ENCODE data around the gene HMG20A.

HMG20A gene

GRCh38 chr15:77387365-77388105 is 33.2 kb upstream of the HMG20A start:
- Histone ChIP-seq H3K36me3 (ENCODE audit: control insufficient read depth in 5 of 5, insufficient read depth in 5 of 5, low read length in 5 of 5) (no peaks in the 10 kb centered on the region), H3K27ac (ENCODE audit: low read depth, low read length) (no peak overlapping the region), H3K9me3 (ENCODE audit: control insufficient read depth in 5 of 5, low read length in 5 of 5) (no peaks in the 10 kb centered on the region), H3K4me1 (ENCODE audit: control insufficient read depth in 5 of 5, insufficient read depth in 5 of 5, low read length in 5 of 5) (peaks cover 0 to 41% (median 38%) of the 10 kb centered on the region in 5 donors), H3K9ac (ENCODE audit: low read length in 5 of 5) (no peak overlapping the region), H3K4me3 (ENCODE audit: low read depth in 1 of 5, low read length in 5 of 5) (no peak overlapping the region), H3K27me3 (ENCODE audit: control insufficient read depth in 5 of 5, insufficient read depth in 4 of 5, low read length in 5 of 5) (no peaks in the 10 kb centered on the region)

- Histone ChIP-seq H3K9ac (ENCODE audit: low read length in 5 of 5) (no peak overlapping the region), H3K4me3 (ENCODE audit: low read depth in 1 of 5, low read length in 5 of 5) (no peak overlapping the region), H3K27ac (ENCODE audit: low read depth, low read length) (no peak overlapping the region), H3K9me3 (ENCODE audit: control insufficient read depth in 5 of 5, low read length in 5 of 5) (peaks cover 0 to 15% (median 5%) of the 10 kb centered on the region in 5 donors), H3K4me1 (ENCODE audit: control insufficient read depth in 5 of 5, insufficient read depth in 5 of 5, low read length in 5 of 5) (peaks cover 0 to 36% (median 35%) of the 10 kb centered on the region in 5 donors), H3K36me3 (ENCODE audit: control insufficient read depth in 5 of 5, insufficient read depth in 5 of 5, low read length in 5 of 5) (peaks cover 0 to 3% (median 0%) of the 10 kb centered on the region in 5 donors), H3K27me3 (ENCODE audit: control insufficient read depth in 5 of 5, insufficient read depth in 4 of 5, low read length in 5 of 5) (no peaks in the 10 kb centered on the region)
These were observed 29.2 kb upstream of the HMG20A start for GRCh38 chr15:77391372-77391951.

- no peak overlapping the region for H3K27ac ChIP-seq (ENCODE audit: low read depth, low read length)
- no peak overlapping the region for H3K9ac ChIP-seq (ENCODE audit: low read length in 5 of 5)
- H3K9me3 ChIP-seq (ENCODE audit: control insufficient read depth in 5 of 5, low read length in 5 of 5): peaks cover 0 to 15% (median 5%) of the 10 kb centered on the region in 5 donors
- H3K4me3 ChIP-seq (ENCODE audit: low read depth in 1 of 5, low read length in 5 of 5): no peak overlapping the region
- peaks cover 0 to 30% (median 27%) of the 10 kb centered on the region in 5 donors for H3K4me1 ChIP-seq (ENCODE audit: control insufficient read depth in 5 of 5, insufficient read depth in 5 of 5, low read length in 5 of 5)
- H3K36me3 ChIP-seq (ENCODE audit: control insufficient read depth in 5 of 5, insufficient read depth in 5 of 5, low read length in 5 of 5): peaks cover 0 to 3% (median 0%) of the 10 kb centered on the region in 5 donors
- H3K27me3 ChIP-seq (ENCODE audit: control insufficient read depth in 5 of 5, insufficient read depth in 4 of 5, low read length in 5 of 5): no peaks in the 10 kb centered on the region
These were observed 27.8 kb upstream of the HMG20A start for GRCh38 chr15:77392762-77393470.

GRCh38 chr15:77393471-77393840 is 27.2 kb upstream of the HMG20A start:
- Histone ChIP-seq H3K9ac (ENCODE audit: low read length in 5 of 5) (no peak overlapping the region), H3K9me3 (ENCODE audit: control insufficient read depth in 5 of 5, low read length in 5 of 5) (peaks cover 4 to 19% (median 5%) of the 10 kb centered on the region in 5 donors), H3K36me3 (ENCODE audit: control insufficient read depth in 5 of 5, insufficient read depth in 5 of 5, low read length in 5 of 5) (peaks cover 0 to 3% (median 0%) of the 10 kb centered on the region in 5 donors), H3K27ac (ENCODE audit: low read depth, low read length) (no peak overlapping the region), H3K4me3 (ENCODE audit: low read depth in 1 of 5, low read length in 5 of 5) (no peak overlapping the region), H3K4me1 (ENCODE audit: control insufficient read depth in 5 of 5, insufficient read depth in 5 of 5, low read length in 5 of 5) (peaks cover 0 to 29% (median 25%) of the 10 kb centered on the region in 5 donors), H3K27me3 (ENCODE audit: control insufficient read depth in 5 of 5, insufficient read depth in 4 of 5, low read length in 5 of 5) (no peaks in the 10 kb centered on the region)

GRCh38 chr15:77395013-77395774 is 25.5 kb upstream of the HMG20A start:
- H3K4me1 ChIP-seq (ENCODE audit: control insufficient read depth in 5 of 5, insufficient read depth in 5 of 5, low read length in 5 of 5): peaks cover 0 to 25% (median 21%) of the 10 kb centered on the region in 5 donors

GRCh38 chr15:77396692-77397091 is 24.0 kb upstream of the HMG20A start:
- H3K36me3 ChIP-seq (ENCODE audit: control insufficient read depth in 5 of 5, insufficient read depth in 5 of 5, low read length in 5 of 5): peaks cover 0 to 3% (median 0%) of the 10 kb centered on the region in 5 donors
- no peak overlapping the region for H3K9ac ChIP-seq (ENCODE audit: low read length in 5 of 5)
- H3K27ac ChIP-seq (ENCODE audit: low read depth, low read length): no peak overlapping the region
- H3K27me3 ChIP-seq (ENCODE audit: control insufficient read depth in 5 of 5, insufficient read depth in 4 of 5, low read length in 5 of 5): no peaks in the 10 kb centered on the region
- peaks cover 7 to 38% (median 15%) of the 10 kb centered on the region in 5 donors for H3K9me3 ChIP-seq (ENCODE audit: control insufficient read depth in 5 of 5, low read length in 5 of 5)
- H3K4me3 ChIP-seq (ENCODE audit: low read depth in 1 of 5, low read length in 5 of 5): no peak overlapping the region
- H3K4me1 ChIP-seq (ENCODE audit: control insufficient read depth in 5 of 5, insufficient read depth in 5 of 5, low read length in 5 of 5): peaks cover 0 to 14% (median 7%) of the 10 kb centered on the region in 5 donors

More at GRCh38 chr15:77395013-77395774, 25.5 kb upstream of the HMG20A start:
- H3K36me3 ChIP-seq (ENCODE audit: control insufficient read depth in 5 of 5, insufficient read depth in 5 of 5, low read length in 5 of 5): peaks cover 0 to 3% (median 0%) of the 10 kb centered on the region in 5 donors
- no peak overlapping the region for H3K4me3 ChIP-seq (ENCODE audit: low read depth in 1 of 5, low read length in 5 of 5)
- H3K27me3 ChIP-seq (ENCODE audit: control insufficient read depth in 5 of 5, insufficient read depth in 4 of 5, low read length in 5 of 5): no peaks in the 10 kb centered on the region
- H3K9me3 ChIP-seq (ENCODE audit: control insufficient read depth in 5 of 5, low read length in 5 of 5): peaks cover 7 to 35% (median 15%) of the 10 kb centered on the region in 5 donors
- H3K9ac ChIP-seq (ENCODE audit: low read length in 5 of 5): no peak overlapping the region
- no peak overlapping the region for H3K27ac ChIP-seq (ENCODE audit: low read depth, low read length)

- Histone ChIP-seq H3K27me3 (ENCODE audit: control insufficient read depth in 5 of 5, insufficient read depth in 4 of 5, low read length in 5 of 5) (no peaks in the 10 kb centered on the region), H3K9ac (ENCODE audit: low read length in 5 of 5) (no peak overlapping the region), H3K36me3 (ENCODE audit: control insufficient read depth in 5 of 5, insufficient read depth in 5 of 5, low read length in 5 of 5) (peaks cover 0 to under 1% (median 0%) of the 10 kb centered on the region in 5 donors), H3K4me1 (ENCODE audit: control insufficient read depth in 5 of 5, insufficient read depth in 5 of 5, low read length in 5 of 5) (peaks cover 0 to 11% (median 0%) of the 10 kb centered on the region in 5 donors), H3K27ac (ENCODE audit: low read depth, low read length) (no peak overlapping the region), H3K9me3 (ENCODE audit: control insufficient read depth in 5 of 5, low read length in 5 of 5) (peaks cover 7 to 38% (median 15%) of the 10 kb centered on the region in 5 donors), H3K4me3 (ENCODE audit: low read depth in 1 of 5, low read length in 5 of 5) (no peak overlapping the region)
These were observed 21.8 kb upstream of the HMG20A start for GRCh38 chr15:77398927-77399326.

- Histone ChIP-seq H3K27me3 (ENCODE audit: control insufficient read depth in 5 of 5, insufficient read depth in 4 of 5, low read length in 5 of 5) (no peaks in the 10 kb centered on the region), H3K4me3 (ENCODE audit: low read depth in 1 of 5, low read length in 5 of 5) (no peak overlapping the region), H3K36me3 (ENCODE audit: control insufficient read depth in 5 of 5, insufficient read depth in 5 of 5, low read length in 5 of 5) (no peaks in the 10 kb centered on the region), H3K27ac (ENCODE audit: low read depth, low read length) (no peak overlapping the region), H3K9ac (ENCODE audit: low read length in 5 of 5) (no peak overlapping the region), H3K9me3 (ENCODE audit: control insufficient read depth in 5 of 5, low read length in 5 of 5) (peaks cover 4 to 29% (median 15%) of the 10 kb centered on the region in 5 donors), H3K4me1 (ENCODE audit: control insufficient read depth in 5 of 5, insufficient read depth in 5 of 5, low read length in 5 of 5) (peaks cover 0 to 10% (median 0%) of the 10 kb centered on the region in 5 donors)
These were observed 20.4 kb upstream of the HMG20A start for GRCh38 chr15:77400258-77400657.

GRCh38 chr15:77402740-77403379 is 17.8 kb upstream of the HMG20A start:
- no peak overlapping the region for H3K9ac ChIP-seq (ENCODE audit: low read length in 5 of 5)
- peaks cover 0 to 23% (median 15%) of the 10 kb centered on the region in 5 donors for H3K9me3 ChIP-seq (ENCODE audit: control insufficient read depth in 5 of 5, low read length in 5 of 5)
- no peak overlapping the region for H3K27ac ChIP-seq (ENCODE audit: low read depth, low read length)
- H3K4me3 ChIP-seq (ENCODE audit: low read depth in 1 of 5, low read length in 5 of 5): no peak overlapping the region
- H3K36me3 ChIP-seq (ENCODE audit: control insufficient read depth in 5 of 5, insufficient read depth in 5 of 5, low read length in 5 of 5): no peaks in the 10 kb centered on the region
- peaks cover 0 to 10% (median 0%) of the 10 kb centered on the region in 5 donors for H3K4me1 ChIP-seq (ENCODE audit: control insufficient read depth in 5 of 5, insufficient read depth in 5 of 5, low read length in 5 of 5)
- H3K27me3 ChIP-seq (ENCODE audit: control insufficient read depth in 5 of 5, insufficient read depth in 4 of 5, low read length in 5 of 5): no peaks in the 10 kb centered on the region
